NCI-H1930 (cell line): ENCODE data around the gene DAPK2.
"Not testable (repeated sequence)": the region's sequence is repeated elsewhere in the genome, so short reads cannot be mapped to it uniquely, and the experiment has no call there.

Experiments used
- DNase-seq, 2 experiments: peaks; one replicate each; lab custom pipeline; 2025; lab: John Stamatoyannopoulos, UW

Gene DAPK2

DNA sequence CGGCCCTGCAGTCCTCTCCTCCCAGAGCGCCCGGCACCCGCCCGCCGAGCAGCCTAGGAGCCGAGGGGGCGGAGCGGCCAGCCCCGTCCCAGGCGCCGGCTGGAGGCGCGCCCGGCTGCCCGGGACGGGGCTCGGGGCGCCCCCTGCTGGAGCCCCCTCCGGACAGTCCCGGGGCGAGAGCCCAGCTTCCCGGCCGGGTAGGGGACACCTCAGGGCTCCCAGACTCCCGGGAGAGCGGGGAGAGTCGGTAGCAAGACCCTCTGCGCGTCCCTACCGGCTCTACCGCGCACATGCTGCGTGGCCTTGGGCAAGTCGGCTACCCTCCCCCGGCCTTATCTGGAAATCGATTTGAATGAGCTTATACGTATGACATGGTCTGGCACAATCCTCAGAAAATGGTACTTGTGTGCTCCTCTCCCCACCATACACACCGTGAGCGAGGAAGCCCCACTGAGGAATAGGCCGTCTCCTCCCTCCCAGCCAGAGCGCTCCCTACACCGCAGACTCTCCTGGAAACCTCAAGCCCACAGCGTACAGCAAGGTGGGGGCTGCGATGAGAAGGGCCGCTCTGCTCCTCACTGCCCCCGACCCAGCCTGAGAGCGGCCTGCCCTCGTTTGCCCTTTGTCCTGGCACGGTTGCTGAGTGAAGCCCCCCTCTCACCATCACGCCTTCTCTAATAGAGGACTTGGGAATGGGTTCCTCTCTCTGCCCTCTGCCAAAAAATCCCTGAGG, at the start of gene DAPK2:
Gene DAPK2 (minus strand): TSS at position 65 of the 733 bp plus-strand sequence. CDS start 6,224 bp downstream, outside the sequence.
- DNase-seq = peak; percentile 10 to 61

DNA sequence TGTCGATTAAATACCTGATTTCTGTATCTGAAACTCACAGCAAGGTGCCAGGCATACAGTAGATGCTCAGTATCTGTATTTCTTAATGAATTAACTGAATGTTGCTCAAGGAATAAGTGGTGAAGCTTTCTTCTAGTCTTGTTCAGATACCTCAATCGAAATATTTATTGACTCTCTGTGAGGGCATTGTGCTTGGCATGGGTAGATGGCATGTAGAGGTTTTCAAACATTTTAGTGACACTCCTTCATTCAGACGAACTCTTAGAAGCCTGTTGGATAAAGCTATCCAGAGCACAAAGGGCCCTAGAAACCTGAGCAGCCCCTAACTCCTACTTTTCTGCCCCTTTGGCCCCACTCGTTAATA, 49.1 kb upstream of the DAPK2 start:
- no peak for DNase-seq

DNA sequence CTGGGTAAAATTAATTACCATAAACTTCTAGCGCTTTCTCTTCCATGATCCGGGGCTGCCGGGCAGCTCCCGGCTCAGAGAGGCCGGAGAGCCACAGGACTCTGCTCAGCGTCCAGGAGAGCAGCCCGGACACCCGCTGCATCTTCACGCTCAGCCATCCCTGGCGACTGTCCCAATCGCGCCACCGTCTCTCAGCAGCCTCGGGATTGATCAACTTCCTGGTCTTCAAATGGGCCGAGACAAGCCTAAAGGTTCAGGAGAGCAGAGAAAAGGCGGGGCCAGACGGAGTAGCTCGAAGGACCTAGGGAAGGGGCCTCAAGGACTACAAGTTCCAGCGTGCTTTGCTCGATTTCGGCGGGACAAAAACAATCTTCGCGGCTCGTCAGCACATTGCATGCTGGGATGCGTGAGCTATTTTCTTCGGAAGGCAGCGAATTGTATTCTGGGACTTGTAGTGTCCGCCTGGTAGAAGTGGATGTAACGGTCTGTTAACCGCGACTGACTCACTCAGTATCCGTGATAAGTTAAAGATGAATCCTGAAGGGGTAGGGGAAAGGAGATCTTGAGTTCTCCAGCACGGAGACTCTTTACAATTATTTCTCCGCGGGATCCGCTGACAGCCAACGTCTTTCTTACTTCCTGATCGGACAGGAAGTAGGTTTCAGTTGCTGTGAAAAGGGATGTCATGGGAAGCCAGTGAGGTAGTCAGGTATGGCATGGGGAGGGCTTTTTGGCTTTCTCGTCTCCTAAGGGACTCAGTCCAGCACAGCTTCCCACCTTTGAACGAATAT, 47.5 kb upstream of the DAPK2 start, which contains the start of gene CIAO2A:
Gene CIAO2A (minus strand): TSS at position 212 of the 791 bp plus-strand sequence. CDS start 70 bp downstream, at position 142.
- peak; percentile 89 to 91 for DNase-seq

DNA sequence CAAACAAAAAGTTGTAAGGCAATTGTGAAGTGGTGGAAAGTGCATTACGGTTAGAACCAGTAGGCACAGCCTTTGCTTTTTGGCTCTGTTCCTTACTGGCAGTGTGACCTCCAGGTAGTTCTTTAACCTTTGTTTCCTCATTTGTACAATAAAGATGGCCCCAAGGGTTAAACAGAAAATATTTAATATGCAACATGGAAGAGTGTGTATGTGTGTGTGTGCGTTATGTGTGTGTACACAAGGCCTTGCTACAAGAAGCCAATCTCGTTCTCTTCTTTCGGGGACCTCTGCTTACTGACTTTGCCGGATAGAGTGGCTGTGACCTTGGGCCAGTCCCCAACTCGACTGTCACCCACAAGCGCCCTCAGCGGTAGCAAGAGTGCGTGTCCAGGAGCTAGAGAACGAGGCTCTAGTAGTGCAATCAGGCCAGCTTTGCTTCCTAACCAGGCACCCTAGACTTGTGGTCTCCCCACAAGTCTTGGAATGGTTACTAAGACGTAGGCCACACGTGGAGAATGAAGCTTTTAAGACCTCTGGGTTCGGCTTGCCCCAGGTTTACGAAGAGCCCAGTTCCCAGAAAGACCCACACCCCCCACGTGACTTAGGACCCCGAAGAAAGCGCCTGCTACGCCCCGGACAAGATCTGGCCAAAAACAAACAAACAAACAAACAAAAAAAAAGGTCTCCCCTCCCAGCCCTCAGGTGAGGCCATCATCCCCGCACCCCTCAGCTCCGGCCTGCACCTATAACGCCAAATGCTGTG, 46.8 kb upstream of the DAPK2 start:
- peak in 1 of 2 experiments; percentile 2 for DNase-seq

- no peak for DNase-seq
Observed at GRCh38 chr15:64092075-64092820, 46.0 kb upstream of the DAPK2 start.

DNA sequence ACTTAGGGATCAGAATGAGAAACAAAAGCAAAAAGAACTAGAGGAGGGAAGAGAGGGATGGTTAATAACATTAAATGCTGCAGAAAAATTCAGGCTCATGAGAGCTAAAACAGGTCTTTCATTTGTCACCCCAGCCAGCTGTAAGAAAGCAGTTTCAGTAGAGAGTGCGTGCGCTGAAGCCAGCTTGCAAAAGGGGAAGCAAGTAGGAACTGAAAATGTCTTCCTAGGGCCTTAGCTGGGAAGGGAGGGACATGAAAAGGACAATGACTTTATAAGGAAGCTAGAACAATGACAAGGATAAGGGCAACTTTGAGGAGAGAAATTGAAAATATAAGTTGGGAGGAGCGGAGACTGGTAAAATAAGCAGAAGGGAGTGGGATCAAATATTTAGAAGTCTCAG, 44.2 kb upstream of the DAPK2 start:
- DNase-seq = no peak

DNA sequence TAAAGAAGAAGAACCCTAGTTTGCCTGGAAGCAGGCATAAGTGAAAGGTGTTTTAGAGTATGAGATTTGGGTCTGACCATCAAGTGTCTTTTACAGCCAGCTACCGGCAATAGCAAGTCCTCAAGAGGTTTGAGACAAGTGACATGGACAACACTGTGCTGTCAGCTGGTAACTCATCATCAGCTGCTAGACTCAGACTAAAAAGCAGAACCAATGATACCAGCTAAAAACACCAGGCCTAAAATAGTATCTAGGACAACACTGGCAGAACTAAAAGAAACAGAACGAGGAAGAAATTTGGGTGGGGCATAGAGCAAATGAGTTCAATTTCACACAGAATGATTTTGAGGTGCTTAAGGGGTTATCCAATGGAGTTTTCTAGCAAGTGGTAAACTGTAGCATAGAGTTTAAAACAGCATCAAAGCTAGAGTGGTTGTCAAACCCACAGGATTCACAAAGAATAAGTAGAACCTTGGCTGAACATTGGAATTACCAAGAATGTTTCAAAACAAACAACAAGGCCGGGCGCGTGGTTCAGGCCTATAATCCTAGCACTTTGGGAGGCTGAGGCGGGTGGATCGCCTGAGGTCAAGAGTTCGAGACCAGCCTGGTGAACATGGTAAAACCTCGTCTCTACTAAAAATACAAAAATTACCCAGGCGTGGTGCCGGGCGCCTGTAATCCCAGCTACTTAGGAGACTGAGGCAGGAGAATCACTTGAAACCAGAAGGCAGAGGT, 43.4 kb upstream of the DAPK2 start:
- no peak for DNase-seq

GRCh38 chr15:64082757-64083156, 36.5 kb upstream of the DAPK2 start:
- DNase-seq = no peak

- not testable (repeated sequence) for DNase-seq
Observed at GRCh38 chr15:64073496-64073895, 27.2 kb upstream of the DAPK2 start.

- no peak for DNase-seq
Observed at GRCh38 chr15:64072812-64073211, 26.5 kb upstream of the DAPK2 start.

DNA sequence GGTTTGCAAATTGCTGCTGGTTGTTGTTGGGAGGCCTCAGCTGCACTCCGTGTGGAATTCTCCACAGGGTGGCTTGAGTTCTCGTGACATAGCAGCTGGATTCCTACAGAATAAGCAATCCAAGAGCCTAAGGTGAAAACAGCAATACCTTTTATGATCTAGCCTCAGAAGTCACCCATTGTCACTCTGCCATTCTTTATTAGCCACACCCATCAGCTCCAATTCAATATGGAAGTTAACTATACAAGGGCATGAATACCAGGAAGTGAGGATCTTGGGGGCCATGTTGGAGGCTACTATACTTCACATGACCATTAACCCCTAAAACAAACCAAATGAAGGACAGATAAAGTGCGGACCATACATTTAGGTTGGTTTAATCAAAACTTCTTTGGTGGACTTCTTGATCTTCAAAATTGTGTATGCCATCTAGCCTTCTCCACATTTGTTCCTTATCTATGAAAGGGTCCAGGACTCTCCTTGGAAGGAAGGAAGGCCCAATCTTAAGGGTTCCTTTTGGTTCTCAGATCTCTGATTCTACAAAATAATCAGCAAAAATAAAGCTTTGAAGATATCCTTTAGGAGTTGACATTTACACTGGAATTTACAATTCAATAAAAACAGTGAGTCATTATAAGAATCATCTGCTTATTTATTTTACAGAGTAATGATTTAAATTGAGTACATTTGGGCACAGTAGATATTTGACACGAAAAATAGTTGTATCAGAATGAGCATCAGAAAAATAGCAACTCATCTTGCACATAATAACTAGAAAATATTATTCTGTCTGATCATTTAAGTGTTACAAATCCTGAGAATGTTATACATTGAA, 25.9 kb upstream of the DAPK2 start:
- DNase-seq = no peak

DNA sequence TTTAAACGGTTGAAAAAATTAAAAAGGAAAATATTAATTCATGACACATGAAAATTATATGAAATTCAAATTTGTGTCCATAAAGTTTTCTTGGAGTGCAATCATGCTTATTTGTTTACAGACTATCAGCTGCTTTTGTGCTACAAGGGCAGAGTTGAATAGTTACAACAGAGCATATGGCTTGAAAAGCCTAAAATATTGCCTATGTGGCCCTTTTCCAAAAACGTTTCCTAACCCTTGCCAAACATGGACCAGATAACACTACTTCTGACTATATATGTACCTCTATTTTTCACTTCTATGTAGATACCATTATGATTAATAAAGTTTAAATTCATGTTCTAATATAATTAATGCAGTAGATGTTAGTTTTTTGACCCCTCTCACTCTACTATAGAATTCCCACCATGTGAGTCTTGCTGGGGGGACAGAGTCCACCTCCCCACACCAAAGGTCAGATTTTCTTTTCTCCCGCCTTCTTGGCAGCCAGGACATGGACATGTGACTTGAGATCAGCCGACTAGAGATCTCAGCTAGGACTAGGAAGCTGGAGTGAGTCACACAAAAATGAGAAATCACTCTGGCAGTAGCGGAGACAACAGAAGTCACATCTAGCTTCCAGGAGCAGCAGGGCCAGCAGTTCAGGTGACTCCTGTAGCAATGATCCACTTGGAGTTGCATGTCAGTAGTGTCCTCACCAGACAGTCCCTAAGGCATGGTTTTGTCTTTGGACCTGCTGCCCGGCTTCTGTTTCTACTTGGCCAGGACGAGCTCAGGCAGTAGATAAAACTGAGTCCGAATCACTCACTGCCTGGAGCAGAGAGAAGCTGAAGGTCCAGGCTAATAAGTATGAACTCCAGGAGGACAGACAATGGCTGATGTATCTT, 24.9 kb upstream of the DAPK2 start:
- no peak for DNase-seq

GRCh38 chr15:64070106-64070505, 23.8 kb upstream of the DAPK2 start:
- DNase-seq = no peak

DNA sequence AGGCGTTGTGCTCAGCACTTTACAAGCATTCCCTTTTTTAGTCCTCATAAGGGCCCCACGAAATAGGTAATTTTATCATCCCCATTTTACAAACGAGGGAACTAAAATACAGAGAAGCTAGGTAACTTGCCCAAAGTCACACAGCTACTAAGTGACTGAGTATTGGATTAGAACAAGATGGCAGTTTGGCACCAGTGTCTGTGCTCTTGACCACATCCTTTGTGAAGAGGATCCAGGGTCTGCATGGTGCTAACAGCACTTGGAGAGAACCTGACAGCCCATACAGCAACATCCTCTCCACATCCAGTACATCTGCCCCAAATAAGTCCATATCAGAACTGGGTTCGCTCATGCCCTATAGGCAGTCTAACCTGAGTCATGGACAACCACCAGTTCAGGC, 21.8 kb upstream of the DAPK2 start:
- DNase-seq = no peak

GRCh38 chr15:64067564-64068030, 21.3 kb upstream of the DAPK2 start:
- peak; percentile 7 to 43 for DNase-seq

DNA sequence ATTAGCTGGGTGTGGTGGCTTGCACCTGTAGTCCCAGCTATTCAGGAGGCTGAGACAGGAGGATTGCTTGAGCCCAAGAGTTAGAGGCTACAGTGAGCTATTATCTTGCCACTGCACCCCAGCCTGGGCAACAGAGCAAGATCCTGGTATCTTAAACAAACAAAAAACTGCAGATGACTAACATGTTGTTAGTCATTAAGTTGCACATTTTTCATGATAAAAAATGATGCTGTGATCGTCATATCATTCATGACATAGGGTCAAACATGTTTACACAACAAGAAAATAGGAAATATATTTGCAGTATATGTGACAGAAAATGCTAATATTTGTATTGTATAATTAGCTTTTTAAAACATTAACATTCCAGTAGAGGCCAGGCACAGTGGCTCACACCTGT, 20.2 kb upstream of the DAPK2 start:
- no peak for DNase-seq

GRCh38 chr15:64060716-64061115, 14.4 kb upstream of the DAPK2 start:
- no peak for DNase-seq

- DNase-seq = not testable (repeated sequence)
Observed at GRCh38 chr15:64059104-64059503, 12.8 kb upstream of the DAPK2 start.

- no peak for DNase-seq
Observed at GRCh38 chr15:64058279-64058678, 12.0 kb upstream of the DAPK2 start.
